Chondrocyte (in vitro differentiated cells): ENCODE data around the gene ADCYAP1R1. TPM values are rescaled to one million over a fixed set of nuclear protein-coding genes. Genes with fewer than 3 reads are reported as not detected.
A peak's percentile ranks its signal among the peaks of the same experiment; 100 is the strongest.

Experiments
- DNase-seq: peaks from one replicate; pipeline ENCODE4 v3.0.0; 2021; ENCODE audit warnings: mixed read lengths, low spot score
- H3K27ac Mint-ChIP-seq: one replicate; pipeline ENCODE4 v1.8.0; 2021; ENCODE audit warnings: mild to moderate bottlenecking, moderate library complexity, mixed read lengths; ENCODE audit not compliant: unreplicated experiment
- H3K27me3 Mint-ChIP-seq: 2 replicates; pipeline ENCODE4 v1.8.0; 2021; ENCODE audit warnings: low read depth, mixed read lengths
- H3K36me3 Mint-ChIP-seq: 2 replicates; pipeline ENCODE4 v1.8.0; 2021; ENCODE audit warnings: low read depth, mixed read lengths
- H3K4me1 Mint-ChIP-seq: 2 replicates; pipeline ENCODE4 v1.8.0; 2021; ENCODE audit warnings: low read depth, mild to moderate bottlenecking, mixed read lengths
- H3K4me3 Mint-ChIP-seq: one replicate; pipeline ENCODE4 v1.8.0; 2021; ENCODE audit warnings: mild to moderate bottlenecking, moderate library complexity, mixed read lengths; ENCODE audit not compliant: unreplicated experiment
- H3K9me3 Mint-ChIP-seq: 2 replicates; pipeline ENCODE4 v1.8.0; 2021; ENCODE audit warnings: low read depth, mixed read lengths
- CTCF ChIP-seq: fragments of 200-600 bp; sonication (generic); IDR thresholded peaks from 2 replicates; pipeline ENCODE4 v1.5.0; 2021; ENCODE audit warnings: antibody characterized with exemption, mild to moderate bottlenecking, moderate library complexity
- total RNA-seq: library from RNA; stranded (reverse); gene quantifications from 3 replicates; pipeline ENCODE4 v1.2.1, GENCODE V29; 2021

The ADCYAP1R1 gene
- total RNA-seq, 1 donor from 2014 or later: not detected

- TF ChIP-seq CTCF: no peak
- DNase-seq: peak; percentile 72
- Mint-ChIP-seq H3K27me3 (peaks cover 52% of the 10 kb centered on the region), H3K27ac (no peak overlapping the region), H3K4me3 (no peak overlapping the region), H3K36me3 (no peaks in the 10 kb centered on the region), H3K4me1 (no peaks in the 10 kb centered on the region), H3K9me3 (no peaks in the 10 kb centered on the region)
Observed at GRCh38 chr7:31076641-31077310, 24.7 kb downstream of the ADCYAP1R1 start.

DNA sequence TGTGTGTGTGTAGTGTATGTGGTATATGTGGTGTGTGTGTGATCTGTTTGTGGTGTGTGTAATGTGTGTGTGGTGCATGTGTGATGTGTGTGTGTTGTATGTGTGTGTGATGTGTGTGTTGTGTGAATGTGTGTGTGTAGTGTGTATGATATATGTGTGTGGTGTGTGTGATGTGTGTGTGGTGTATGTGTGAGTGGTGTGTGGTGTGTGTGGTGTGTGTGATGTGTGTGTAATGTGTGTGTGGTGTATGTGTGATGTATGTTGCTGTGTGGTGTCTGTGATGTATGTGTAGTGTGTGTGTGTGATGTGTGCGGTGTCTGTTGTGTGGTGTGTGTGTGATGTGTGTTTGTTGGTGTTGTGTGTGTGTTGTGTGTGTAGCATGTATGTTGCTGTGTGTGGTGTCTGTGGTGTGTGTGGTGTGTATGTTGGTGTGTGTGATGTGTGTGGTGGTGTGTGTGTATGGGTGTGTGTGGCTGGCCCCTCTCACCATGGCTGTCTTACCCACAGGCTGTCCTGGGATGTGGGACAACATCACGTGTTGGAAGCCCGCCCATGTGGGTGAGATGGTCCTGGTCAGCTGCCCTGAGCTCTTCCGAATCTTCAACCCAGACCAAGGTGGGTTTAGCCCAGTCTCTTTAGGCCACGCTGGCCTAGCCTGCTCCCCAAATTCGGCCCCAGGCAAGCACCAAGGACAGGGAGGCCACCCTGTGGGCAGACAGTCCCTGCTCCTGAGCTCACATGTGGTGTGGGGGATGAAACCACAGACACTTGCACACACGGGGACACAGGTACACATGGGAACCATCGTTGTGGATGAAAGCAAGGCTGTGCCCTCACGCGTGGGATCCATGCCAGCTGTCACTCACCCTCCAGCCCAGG, 25.6 kb downstream of the ADCYAP1R1 start:
- Mint-ChIP-seq H3K27ac (no peak overlapping the region), H3K4me1 (no peaks in the 10 kb centered on the region), H3K27me3 (peaks cover 54% of the 10 kb centered on the region), H3K36me3 (no peaks in the 10 kb centered on the region), H3K9me3 (no peaks in the 10 kb centered on the region), H3K4me3 (no peak overlapping the region)
- no peak for TF ChIP-seq CTCF
- peak; percentile 46 for DNase-seq

DNA sequence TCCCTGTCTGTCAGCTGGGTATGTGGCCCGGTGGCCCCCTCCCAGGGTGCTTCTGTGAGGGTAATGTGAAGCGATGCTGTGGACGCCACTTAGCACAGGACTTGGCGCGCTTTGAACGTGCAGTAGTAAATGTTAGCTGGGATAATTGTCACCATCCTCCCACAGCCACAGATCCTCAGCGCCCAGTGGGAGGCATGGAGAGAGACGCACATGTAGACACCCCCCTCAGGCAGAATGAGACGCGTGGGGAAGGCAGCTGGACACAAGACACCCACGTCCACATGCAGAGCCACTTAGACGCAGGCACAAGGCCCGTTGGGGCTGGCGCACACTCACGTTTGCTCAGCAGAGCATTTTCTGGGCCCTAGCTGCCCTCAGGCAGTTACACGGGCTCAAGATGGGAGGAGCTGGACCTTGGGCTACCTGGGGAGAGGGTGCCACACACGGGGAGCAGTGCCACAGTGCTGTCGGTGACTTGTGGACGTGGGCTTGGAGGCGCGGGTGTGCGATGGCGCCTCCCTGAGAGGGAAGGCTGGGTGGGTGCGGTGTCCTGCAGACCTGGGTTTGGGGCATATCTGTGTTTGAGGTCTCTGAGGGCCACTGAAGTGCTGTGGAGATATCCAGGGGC, 26.4 kb downstream of the ADCYAP1R1 start:
- DNase-seq: peak; percentile 68
- no peak for TF ChIP-seq CTCF
- Mint-ChIP-seq H3K27ac (no peak overlapping the region), H3K4me1 (no peaks in the 10 kb centered on the region), H3K9me3 (no peaks in the 10 kb centered on the region), H3K27me3 (peaks cover 50% of the 10 kb centered on the region), H3K4me3 (no peak overlapping the region), H3K36me3 (no peaks in the 10 kb centered on the region)

DNA sequence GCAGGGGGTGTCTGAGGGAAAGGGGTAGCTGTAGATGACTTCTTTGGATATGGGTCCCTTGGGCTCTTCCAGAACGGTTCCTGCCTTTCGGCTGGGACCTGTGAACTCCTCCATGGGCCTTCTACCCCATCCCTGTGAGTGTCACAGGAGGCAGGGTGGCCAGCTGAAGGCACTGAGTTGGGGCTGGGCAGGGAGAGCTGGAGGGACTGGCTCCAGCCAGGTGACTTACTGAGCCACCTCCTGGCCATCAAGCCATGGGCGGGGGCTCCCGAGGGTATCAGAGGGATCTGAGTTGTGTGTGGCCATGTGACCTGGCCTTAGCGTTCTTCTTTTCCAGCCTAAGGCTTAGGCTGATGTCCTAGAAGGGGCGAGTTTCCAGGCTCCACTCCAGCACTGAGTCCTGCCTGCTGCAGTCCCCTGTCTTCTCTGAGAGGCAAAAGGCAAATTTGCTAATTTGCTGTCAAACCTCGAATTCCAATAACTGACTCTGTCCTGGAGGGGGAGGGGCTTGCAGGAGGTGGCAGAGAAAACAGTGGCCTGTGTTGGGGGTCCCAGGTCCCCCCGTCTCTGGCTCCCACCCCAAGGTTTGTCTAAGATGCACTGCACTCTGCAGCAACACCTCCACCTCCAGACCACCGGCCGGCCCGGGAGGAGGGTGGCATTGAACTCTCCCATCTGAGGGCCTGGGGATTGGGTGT, 27.2 kb downstream of the ADCYAP1R1 start:
- Mint-ChIP-seq H3K27me3 (peaks cover 51% of the 10 kb centered on the region), H3K4me1 (no peaks in the 10 kb centered on the region), H3K9me3 (no peaks in the 10 kb centered on the region), H3K4me3 (no peak overlapping the region), H3K27ac (no peak overlapping the region), H3K36me3 (no peaks in the 10 kb centered on the region)
- no peak for TF ChIP-seq CTCF
- DNase-seq: peak; percentile 74
